HG02798 (cell line): ENCODE measurements around the gene DGLUCY.
"Not testable (repeated sequence)": the region's sequence is repeated elsewhere in the genome, so short reads cannot be mapped to it uniquely, and the experiment has no call there.

Experiments used
- ATAC-seq: cut with Tn5 transposase; IDR thresholded peaks from one replicate; pipeline ENCODE4 v1.9.1; 2021; ENCODE audit warnings: mild to moderate bottlenecking; ENCODE audit not compliant: unreplicated experiment, poor library complexity

Gene DGLUCY

GRCh38 chr14:91229005-91229382, 115.1 kb downstream of the DGLUCY start:
- no peak for ATAC-seq

- peak; percentile 63 for ATAC-seq
Observed at GRCh38 chr14:91229743-91230200, 115.9 kb downstream of the DGLUCY start.

DNA sequence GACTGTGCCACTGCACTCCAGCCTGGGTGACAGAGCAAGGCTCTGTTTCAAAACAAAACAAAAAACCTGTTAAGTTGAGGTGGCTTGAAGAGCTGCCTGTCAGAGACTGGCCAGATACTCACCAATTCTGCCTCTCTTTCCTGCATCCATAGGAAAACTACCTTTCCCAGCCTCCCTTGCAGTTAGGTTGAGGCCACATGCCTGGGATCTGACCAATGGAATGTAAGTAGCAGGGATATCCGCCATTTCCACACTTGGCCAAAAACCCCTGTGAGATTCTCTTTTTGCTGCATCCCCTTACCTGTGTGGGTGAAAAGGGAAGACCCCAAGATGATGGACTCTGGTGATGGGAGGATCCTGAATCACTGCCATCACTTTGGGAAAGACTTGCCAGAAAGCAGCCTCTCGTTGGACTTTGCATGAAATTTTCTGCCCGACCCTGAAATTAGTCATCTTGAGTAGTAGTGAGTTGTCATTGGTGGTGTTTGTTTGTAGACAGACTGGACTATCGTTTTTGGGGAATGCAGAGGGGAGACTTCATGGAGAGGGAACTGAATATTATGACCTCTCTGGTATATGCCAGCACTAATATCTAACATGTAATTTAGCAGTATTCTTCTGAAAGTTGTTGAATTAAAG, 116.6 kb downstream of the DGLUCY start:
- ATAC-seq = no peak

GRCh38 chr14:91231446-91231845, 117.6 kb downstream of the DGLUCY start:
- ATAC-seq = no peak

GRCh38 chr14:91232052-91232451, 118.2 kb downstream of the DGLUCY start:
- no peak for ATAC-seq

DNA sequence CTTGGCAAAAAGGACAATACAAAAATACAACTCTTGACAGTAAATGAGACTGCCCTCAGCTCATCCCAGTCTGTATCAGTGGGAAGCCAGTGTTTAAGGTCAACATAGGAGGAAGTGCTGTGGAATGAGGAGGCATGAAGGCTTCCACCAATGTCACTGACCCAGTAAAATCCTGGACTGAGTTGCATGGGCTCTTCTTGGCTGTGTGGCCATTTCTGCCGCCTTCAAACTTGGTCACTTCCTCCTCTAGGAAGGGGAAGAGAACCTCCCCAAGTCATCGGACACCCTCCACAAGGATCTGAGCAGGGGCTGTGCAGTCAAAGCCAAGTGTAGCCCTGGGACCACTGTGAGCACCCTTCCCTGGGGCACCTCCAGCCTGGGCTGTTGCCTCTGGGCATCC, 118.7 kb downstream of the DGLUCY start:
- ATAC-seq = no peak

DNA sequence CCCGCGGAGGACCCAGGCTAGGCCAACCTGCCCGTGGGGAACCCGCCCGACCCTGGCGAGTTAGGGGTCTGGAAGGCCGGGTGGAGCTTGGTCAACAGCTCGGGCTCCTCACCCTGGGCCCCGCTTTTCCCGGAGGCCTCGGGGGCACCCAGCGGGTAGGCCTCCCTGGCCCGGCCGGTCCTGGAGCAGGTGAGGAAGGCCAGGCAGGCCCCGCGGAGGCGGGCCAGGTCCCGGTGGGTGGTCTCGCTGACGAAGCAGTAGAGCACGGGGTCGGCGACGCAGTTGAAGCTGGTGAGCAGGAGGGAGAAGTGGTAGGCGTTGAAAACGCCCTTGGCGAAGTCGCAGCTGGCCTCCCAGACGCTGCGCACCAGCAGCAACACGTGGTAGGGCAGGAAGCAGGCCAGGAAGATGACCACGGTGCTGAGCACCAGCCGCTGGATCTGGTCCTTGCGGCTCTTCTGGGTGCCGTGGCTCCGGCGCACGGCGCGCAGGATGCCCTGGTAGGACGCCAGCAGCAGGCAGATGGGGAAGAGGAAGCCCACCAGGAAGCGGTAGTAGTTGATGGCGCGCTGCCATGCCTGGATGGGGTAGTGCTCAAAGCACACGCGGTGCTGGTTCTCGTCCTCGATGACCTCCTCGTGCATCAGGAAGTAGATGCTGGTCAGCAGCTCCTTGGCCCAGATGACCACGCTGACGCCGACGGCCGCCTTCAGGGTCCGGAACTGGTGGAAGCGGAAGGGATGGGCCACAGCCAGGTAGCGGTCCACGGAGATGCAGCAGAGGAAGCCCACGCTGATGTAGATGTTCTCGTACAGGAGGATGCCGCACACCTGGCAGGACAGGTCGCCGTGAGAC, 120.3 kb downstream of the DGLUCY start:
- ATAC-seq = no peak

- ATAC-seq = no peak
Observed at GRCh38 chr14:91234791-91235114, 120.9 kb downstream of the DGLUCY start.

DNA sequence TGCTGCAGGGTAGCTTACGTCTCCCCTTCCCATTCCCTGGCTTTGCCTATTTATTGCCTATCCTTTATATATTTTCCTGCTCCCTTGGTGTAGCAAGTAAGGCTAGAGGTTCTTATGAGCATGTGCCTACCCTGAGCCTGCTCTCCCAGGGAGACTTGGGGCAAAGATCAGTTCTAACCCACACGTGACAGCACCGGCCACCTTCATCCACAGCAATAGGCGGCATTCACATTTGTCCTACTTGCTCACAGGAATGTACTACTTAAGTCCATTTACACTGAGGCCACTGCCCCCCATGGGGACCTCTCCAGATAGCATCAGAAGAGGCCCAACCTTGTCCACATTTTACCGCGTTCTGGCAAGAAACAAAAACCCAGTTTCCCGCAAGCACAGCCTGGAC, 122.0 kb downstream of the DGLUCY start:
- ATAC-seq = no peak

DNA sequence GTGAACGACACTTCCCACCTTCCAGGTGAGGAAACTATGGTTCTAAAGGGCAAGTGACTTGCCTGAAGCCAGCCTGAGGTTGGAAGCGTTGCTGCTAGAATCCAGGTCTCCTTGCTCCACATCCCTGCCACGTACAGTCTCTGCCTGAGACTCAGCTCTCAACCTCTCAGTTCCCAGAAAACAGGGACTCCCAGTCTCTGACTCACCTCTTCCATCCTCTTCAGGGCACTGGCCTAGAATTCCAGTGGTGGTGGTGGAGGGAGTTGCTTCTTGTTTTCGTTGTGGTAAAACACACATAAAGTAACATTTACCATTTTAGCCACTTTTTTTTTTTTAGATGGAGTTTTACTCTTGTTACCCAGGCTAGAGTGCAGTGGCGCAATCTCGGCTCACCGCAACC, 123.3 kb downstream of the DGLUCY start:
- ATAC-seq = no peak

- ATAC-seq = no peak
Observed at GRCh38 chr14:91238085-91238484, 124.2 kb downstream of the DGLUCY start.

GRCh38 chr14:91238661-91239060, 124.8 kb downstream of the DGLUCY start:
- ATAC-seq = no peak

GRCh38 chr14:91241863-91242262, 128.0 kb downstream of the DGLUCY start:
- peak; percentile 47 for ATAC-seq

DNA sequence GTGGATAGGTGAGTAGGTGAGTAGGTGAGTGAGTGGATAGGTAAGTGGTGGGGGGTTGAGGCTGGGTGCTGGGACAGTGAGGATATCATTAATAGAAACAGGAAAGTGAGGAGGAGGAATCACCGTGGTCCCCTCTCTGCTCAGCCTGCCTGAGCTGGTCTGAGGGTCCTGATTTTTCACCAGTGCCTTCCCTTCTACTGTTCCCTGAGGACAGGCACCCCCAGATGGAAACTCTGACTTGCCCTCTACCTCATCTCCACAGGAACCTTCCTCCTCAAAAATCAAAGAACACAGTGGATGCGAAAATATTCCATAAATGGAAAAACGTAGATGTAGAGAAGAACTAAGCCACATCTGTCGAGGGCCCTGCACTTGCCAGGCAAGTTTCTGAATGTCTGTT, 128.8 kb downstream of the DGLUCY start:
- no peak for ATAC-seq

DNA sequence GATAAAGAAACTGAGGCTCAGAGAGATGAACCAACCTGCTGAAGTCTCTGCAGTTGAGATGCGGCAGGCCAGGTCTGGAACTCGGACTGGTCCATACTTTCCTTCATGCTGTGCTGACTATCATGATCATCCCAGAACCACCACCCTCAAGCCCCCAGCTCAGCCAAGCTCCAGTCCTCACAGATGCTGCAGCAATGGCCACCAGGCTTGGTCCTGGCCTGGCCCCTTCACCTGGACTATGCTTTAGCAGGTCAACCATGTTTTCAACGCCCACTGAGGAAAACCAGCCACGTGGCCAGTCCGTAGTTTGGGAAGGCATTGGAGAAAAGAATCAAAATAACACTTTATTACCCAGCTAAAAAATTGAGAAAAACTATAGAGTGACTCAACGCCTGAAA, 129.2 kb downstream of the DGLUCY start:
- ATAC-seq = no peak

GRCh38 chr14:91244501-91244901, 130.6 kb downstream of the DGLUCY start, which contains the start of gene GPR68:
TSS of gene GPR68 (minus strand) at chr14:91244704. CDS start at chr14:91235050, 9,654 bp downstream.
- no peak for ATAC-seq

- ATAC-seq = no peak
Observed at GRCh38 chr14:91245029-91245428, 131.2 kb downstream of the DGLUCY start.

DNA sequence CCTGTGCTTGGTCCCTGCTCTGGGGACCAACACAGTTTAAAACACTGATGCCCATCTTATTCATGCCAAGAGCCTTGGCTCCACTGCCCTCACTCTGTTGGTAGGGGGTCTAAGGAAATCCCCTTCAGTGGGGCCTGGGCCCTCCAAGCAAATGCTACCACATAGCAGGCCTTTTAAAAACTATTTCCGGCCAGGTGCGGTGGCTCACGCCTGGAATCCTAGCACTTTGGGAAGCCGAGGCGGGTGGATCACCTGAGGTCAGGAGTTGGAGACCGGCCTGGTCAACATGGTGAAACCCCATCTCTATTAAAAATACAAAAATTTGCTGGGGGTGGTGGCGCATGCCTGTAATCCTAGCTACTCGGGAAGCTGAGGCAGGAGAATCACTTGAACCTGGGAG, 131.7 kb downstream of the DGLUCY start:
- ATAC-seq = not testable (repeated sequence)

GRCh38 chr14:91246051-91246852, 132.4 kb downstream of the DGLUCY start:
- no peak for ATAC-seq

DNA sequence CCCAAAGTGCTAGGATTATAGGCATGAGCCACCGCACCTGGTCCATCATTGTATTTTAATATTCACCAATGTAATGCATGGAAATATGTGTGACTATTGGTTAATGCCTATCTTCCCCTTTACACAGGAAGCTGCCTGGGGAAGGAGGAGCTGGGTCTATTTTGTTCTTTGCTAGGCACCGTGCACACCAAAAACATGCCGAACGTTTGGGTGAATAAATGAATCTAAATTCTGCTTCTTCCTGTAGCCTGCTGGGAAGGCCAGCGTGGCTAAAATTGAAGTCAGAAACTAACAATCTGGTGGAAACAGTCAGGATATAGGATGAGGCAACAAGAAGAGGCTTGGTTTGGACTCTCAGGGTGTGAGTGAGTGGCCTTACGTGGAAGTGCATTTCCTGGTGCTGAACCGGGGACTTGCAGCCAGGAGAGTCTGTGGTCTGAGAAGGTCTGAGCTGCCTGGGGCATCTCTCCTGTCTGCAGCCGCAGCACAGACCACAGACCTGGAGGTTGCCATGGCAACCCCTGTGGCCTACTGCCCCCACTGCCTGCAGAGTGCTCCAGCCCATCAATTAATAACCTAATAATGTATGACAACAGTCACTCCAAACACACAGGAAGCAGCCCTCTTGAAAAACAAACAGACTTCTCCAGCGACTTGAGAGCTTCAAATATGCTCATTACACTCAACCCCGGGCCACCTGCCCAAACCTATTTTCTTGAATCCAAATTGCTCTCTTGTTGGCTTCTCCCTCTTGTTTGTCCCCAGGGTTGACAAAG, 136.2 kb downstream of the DGLUCY start:
- peak; percentile 87 for ATAC-seq
